Measurements from ENCODE around the gene SPIRE1.

DNA sequence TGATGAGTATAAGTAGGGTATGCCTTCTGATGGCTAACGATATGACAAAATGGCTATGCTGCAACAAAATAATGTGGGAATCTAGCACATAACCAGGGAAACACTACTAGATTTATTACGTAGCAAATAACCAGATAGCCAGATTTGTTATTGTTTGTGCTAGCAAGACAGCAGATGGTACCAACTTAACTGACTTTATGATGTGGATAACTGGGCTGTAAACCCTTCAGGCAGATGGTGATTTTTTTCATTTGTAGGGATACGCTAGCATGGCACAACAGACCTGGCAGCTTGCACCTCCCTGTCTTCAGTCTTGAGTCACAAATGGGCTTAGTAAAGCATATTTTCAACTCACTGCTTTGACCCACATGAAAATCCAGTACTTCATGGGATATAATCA is 201.5 kb downstream of the SPIRE1 start:
- TF ChIP-seq, protein P1, sequence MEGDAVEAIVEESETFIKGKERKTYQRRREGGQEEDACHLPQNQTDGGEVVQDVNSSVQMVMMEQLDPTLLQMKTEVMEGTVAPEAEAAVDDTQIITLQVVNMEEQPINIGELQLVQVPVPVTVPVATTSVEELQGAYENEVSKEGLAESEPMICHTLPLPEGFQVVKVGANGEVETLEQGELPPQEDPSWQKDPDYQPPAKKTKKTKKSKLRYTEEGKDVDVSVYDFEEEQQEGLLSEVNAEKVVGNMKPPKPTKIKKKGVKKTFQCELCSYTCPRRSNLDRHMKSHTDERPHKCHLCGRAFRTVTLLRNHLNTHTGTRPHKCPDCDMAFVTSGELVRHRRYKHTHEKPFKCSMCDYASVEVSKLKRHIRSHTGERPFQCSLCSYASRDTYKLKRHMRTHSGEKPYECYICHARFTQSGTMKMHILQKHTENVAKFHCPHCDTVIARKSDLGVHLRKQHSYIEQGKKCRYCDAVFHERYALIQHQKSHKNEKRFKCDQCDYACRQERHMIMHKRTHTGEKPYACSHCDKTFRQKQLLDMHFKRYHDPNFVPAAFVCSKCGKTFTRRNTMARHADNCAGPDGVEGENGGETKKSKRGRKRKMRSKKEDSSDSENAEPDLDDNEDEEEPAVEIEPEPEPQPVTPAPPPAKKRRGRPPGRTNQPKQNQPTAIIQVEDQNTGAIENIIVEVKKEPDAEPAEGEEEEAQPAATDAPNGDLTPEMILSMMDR (IDR thresholded peaks at IDR 0.05; ENCODE audit: low read depth, low read length), result no peak
- TF ChIP-seq MYC (IDR thresholded peaks at IDR 0.05; ENCODE audit: low read depth, low read length), result no peak

Measured in NB4 (cell line).